DOHH2 (cell line): ENCODE measurements around the gene RPS28.
"Not testable (repeated sequence)": the region's sequence is repeated elsewhere in the genome, so short reads cannot be mapped to it uniquely, and the experiment has no call there.

Experiments
- H3F3A ChIP-seq: fragments of 200-600 bp; sonication (generic), shearing (Covaris generic); 2 replicates; pipeline ENCODE4 v1.6.0; 2016; ENCODE audit warnings: antibody characterized with exemption, mild to moderate bottlenecking; ENCODE audit not compliant: control insufficient read depth, insufficient read depth
- H3K27ac ChIP-seq: fragments of 200-600 bp; sonication (generic); 2 replicates; pipeline ENCODE4 v1.5.1; 2014; ENCODE audit warnings: low read depth, mild to moderate bottlenecking, low read length, moderate library complexity
- H3K27me3 ChIP-seq: fragments of 200-600 bp; sonication (generic); 2 replicates; pipeline ENCODE4 v1.6.1; 2014; ENCODE audit warnings: mild to moderate bottlenecking, low read length, mixed read lengths; ENCODE audit not compliant: control insufficient read depth
- H3K36me3 ChIP-seq: fragments of 200-600 bp; sonication (generic); 2 replicates; pipeline ENCODE4 v1.6.1; 2014; ENCODE audit warnings: mild to moderate bottlenecking, low read length, moderate library complexity, mixed read lengths; ENCODE audit not compliant: control insufficient read depth
- H3K4me1 ChIP-seq: fragments of 200-600 bp; sonication (generic); 2 replicates; pipeline ENCODE4 v1.6.1; 2014; ENCODE audit warnings: mild to moderate bottlenecking, low read length, mixed read lengths; ENCODE audit not compliant: control insufficient read depth
- H3K4me2 ChIP-seq: fragments of 200-600 bp; sonication (generic); 2 replicates; pipeline ENCODE4 v1.6.0; 2014; ENCODE audit warnings: mild to moderate bottlenecking, low read length, moderate library complexity
- H3K4me3 ChIP-seq: fragments of 200-600 bp; sonication (generic); 2 replicates; pipeline ENCODE4 v1.5.1; 2014; ENCODE audit warnings: mild to moderate bottlenecking, low read length, mixed read lengths
- H3K79me2 ChIP-seq: fragments of 200-600 bp; sonication (generic); 2 replicates; pipeline ENCODE4 v1.6.1; 2014; ENCODE audit warnings: mild to moderate bottlenecking, low read length, mixed read lengths; ENCODE audit not compliant: control insufficient read depth
- H3K9me2 ChIP-seq: fragments of 200-600 bp; sonication (generic); replicated peaks from 2 replicates; pipeline ENCODE4 v1.6.1; 2014; ENCODE audit warnings: mild to moderate bottlenecking, low read length, mixed read lengths; ENCODE audit not compliant: control insufficient read depth
- H3K9me3 ChIP-seq: fragments of 200-600 bp; sonication (generic); 2 replicates; pipeline ENCODE4 v1.6.1; 2014; ENCODE audit warnings: antibody characterized with exemption, low read length, mixed read lengths; ENCODE audit not compliant: control insufficient read depth, insufficient read depth
- H4K20me1 ChIP-seq: fragments of 200-600 bp; sonication (generic); 2 replicates; pipeline ENCODE4 v1.6.0; 2014; ENCODE audit warnings: low read depth, mild to moderate bottlenecking, antibody characterized with exemption, low read length, moderate library complexity; ENCODE audit not compliant: control insufficient read depth, insufficient read depth
- EZH2phosphoT487 ChIP-seq: fragments of 200-600 bp; sonication (generic); IDR thresholded peaks from 2 replicates; pipeline ENCODE4 v1.6.1; 2017; ENCODE audit warnings: borderline replicate concordance, mild to moderate bottlenecking, antibody characterized with exemption, low read length, moderate library complexity, mixed read lengths
- TF ChIP-seq, protein P1 (sequence below): fragments of 200-600 bp; sonication (generic); IDR thresholded peaks from one replicate; pipeline ENCODE4 v1.5.1; 2014; ENCODE audit warnings: antibody characterized with exemption, mild to moderate bottlenecking, low read depth, low read length; ENCODE audit not compliant: poor library complexity, severe bottlenecking

RPS28 gene

DNA sequence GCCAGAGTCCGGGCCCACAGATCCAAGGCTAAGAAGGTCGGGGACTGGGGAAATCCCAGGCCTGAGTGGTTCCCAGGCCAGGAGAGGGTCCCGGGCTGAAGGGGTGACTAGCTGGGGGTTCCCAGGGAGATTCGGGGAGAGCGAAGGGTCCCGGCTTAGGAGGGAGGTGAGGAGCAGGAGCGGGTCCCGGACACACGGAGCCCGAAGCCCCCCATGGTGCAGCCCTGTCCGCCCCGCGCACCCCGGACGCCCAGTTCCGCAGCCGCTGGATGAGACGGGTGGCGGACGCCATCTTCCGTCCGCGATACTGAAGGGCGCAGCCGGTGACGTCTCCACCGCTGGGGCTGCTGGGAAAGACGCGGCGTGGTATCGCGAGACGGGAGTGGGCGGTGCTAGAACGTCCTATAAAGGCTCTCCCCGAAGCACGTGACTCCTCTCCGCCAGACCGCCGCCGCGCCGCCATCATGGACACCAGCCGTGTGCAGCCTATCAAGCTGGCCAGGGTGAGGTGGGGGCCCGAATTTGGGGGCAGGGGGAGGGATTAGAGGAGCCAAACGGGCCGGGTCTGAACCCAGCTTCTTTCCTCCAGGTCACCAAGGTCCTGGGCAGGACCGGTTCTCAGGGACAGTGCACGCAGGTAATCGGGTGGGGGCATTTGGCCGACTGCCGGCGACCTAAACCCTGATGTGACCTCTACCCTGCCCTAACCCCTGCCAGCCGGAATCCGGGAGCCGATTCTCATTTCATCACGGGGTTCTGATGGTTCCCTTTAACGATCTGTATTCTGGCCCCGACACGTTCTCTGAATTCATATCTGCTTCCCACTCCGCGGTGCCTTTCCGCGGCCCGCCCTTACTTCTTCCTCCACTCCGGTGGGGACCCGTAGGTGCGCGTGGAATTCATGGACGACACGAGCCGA is at the start of gene RPS28, which contains the start of gene NDUFA7:
Gene RPS28 (plus strand): TSS at position 430 of the 919 bp plus-strand sequence. CDS start 35 bp downstream, at position 465.
Gene NDUFA7 (minus strand): TSS at position 309 of the 919 bp plus-strand sequence. CDS start 17 bp downstream, at position 292.
- Histone ChIP-seq H3K4me3 (peak within 1 kb of the TSS; percentile 92), H3K9me3 (no peaks in the 10 kb centered on the region), H3K4me1 (peaks cover 73% of the 10 kb centered on the region), H3K79me2 (peaks cover 66% of the 10 kb centered on the region), H3K27ac (peak within 1 kb of the TSS; percentile 67), H4K20me1 (peaks cover 23% of the 10 kb centered on the region), H3F3A (peaks cover 42% of the 10 kb centered on the region), H3K27me3 (no peaks in the 10 kb centered on the region), H3K36me3 (peaks cover 57% of the 10 kb centered on the region), H3K4me2 (peak within 1 kb of the TSS; percentile 84), H3K9me2 (no peaks in the 10 kb centered on the region)
- TF ChIP-seq, protein P1, sequence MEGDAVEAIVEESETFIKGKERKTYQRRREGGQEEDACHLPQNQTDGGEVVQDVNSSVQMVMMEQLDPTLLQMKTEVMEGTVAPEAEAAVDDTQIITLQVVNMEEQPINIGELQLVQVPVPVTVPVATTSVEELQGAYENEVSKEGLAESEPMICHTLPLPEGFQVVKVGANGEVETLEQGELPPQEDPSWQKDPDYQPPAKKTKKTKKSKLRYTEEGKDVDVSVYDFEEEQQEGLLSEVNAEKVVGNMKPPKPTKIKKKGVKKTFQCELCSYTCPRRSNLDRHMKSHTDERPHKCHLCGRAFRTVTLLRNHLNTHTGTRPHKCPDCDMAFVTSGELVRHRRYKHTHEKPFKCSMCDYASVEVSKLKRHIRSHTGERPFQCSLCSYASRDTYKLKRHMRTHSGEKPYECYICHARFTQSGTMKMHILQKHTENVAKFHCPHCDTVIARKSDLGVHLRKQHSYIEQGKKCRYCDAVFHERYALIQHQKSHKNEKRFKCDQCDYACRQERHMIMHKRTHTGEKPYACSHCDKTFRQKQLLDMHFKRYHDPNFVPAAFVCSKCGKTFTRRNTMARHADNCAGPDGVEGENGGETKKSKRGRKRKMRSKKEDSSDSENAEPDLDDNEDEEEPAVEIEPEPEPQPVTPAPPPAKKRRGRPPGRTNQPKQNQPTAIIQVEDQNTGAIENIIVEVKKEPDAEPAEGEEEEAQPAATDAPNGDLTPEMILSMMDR: peak; percentile 23
- no peak for TF ChIP-seq EZH2phosphoT487

DNA sequence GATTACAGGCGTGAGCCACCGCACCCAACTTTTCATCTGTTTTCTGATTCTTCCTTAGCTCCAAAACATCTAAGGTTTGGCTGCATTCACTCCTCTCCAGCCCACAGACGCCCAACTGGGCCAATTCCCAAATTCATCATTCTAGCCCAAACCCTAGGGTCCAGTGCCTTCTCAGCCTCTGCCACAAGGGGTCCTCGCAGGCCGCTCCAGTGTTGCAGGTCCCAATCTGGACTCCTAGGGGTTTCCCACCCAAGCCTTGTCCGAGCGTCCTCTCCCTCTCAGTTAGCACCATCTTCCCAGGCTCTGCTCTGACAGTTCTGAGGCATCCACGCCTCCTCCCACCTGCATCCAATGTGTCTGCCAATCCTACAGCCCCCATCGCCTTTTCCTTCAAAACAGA is 44.8 kb upstream of the RPS28 start:
- H4K20me1 ChIP-seq, H3K4me2 ChIP-seq, H3K27ac ChIP-seq, H3K9me3 ChIP-seq, H3K79me2 ChIP-seq, H3K4me1 ChIP-seq, H3K4me3 ChIP-seq, H3K9me2 ChIP-seq, H3F3A ChIP-seq, H3K27me3 ChIP-seq, H3K36me3 ChIP-seq: not testable (repeated sequence)

DNA sequence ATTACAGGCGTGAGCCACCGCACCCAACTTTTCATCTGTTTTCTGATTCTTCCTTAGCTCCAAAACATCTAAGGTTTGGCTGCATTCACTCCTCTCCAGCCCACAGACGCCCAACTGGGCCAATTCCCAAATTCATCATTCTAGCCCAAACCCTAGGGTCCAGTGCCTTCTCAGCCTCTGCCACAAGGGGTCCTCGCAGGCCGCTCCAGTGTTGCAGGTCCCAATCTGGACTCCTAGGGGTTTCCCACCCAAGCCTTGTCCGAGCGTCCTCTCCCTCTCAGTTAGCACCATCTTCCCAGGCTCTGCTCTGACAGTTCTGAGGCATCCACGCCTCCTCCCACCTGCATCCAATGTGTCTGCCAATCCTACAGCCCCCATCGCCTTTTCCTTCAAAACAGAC is 30.0 kb upstream of the RPS28 start:
- H3K4me1 ChIP-seq, H3K36me3 ChIP-seq, H3F3A ChIP-seq, H3K27ac ChIP-seq, H3K27me3 ChIP-seq, H3K4me2 ChIP-seq, H3K9me2 ChIP-seq, H3K9me3 ChIP-seq, H3K4me3 ChIP-seq, H3K79me2 ChIP-seq, H4K20me1 ChIP-seq: not testable (repeated sequence)

DNA sequence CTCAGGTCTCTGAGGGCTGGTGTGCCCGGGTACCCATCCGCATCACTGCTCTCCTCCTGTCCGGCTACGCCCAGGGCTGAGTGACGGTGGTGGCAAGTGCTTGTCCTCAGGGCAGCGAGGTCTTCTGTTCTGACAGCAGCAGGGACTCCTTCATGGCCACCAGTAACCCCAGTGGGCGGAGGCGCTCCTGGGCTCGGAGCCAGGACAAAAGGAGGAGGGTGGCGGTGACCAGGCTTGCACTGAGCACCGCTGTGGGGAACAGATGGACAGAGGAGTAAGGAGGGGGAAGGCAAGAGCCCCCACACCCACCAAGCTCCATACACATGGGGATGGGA is 19.0 kb upstream of the RPS28 start:
- Histone ChIP-seq H3K36me3 (peaks cover 32% of the 10 kb centered on the region), H3K4me2 (no peak overlapping the region), H3K9me3 (no peaks in the 10 kb centered on the region), H3K4me1 (peaks cover 17% of the 10 kb centered on the region), H3K27ac (no peak overlapping the region), H3K4me3 (no peak overlapping the region), H3K79me2 (peaks cover 27% of the 10 kb centered on the region), H3K27me3 (no peaks in the 10 kb centered on the region), H3K9me2 (no peaks in the 10 kb centered on the region), H3F3A (no peaks in the 10 kb centered on the region), H4K20me1 (0 out of 2 replicates have a peak, but pooled peaks cover 5% of the 10 kb centered on the region)
- TF ChIP-seq, protein P1: no peak
- TF ChIP-seq EZH2phosphoT487: no peak
